ENCODE measurements around the gene MTMR8. TPM values are rescaled to one million over a fixed set of nuclear protein-coding genes. Genes with fewer than 3 reads are reported as not detected.

The MTMR8 gene
- total RNA-seq, 1 experiment from 2014 or later, result 1.1 TPM

GRCh38 chrX:64230123-64230970 lies 164.9 kb downstream of the MTMR8 start, which contains the start of gene ASB12:
TSS of gene ASB12 (minus strand) at chrX:64230607. CDS start at chrX:64225650, 4,957 bp downstream.
- Histone ChIP-seq H3K79me2 (ENCODE audit: insufficient read depth, low read length) (no peaks in the 10 kb centered on the region), H3K36me3 (ENCODE audit: control insufficient read depth in 1 of 2, insufficient read depth in 2 of 2, low read length in 2 of 2) (no peaks in the 10 kb centered on the region), H3K9ac (ENCODE audit: low read length) (no peak within 1 kb of the TSS), H3K9me2 (ENCODE audit: insufficient read depth) (no peaks in the 10 kb centered on the region), H3K4me2 (ENCODE audit: low read length) (no peak within 1 kb of the TSS), H3K27ac (ENCODE audit: low read depth, low read length) (no peak within 1 kb of the TSS), H3K27me3 (ENCODE audit: insufficient read depth, low read length) (no peaks in the 10 kb centered on the region), H3K9me3 (ENCODE audit: control insufficient read depth in 1 of 2, insufficient read depth in 1 of 2, low read depth in 1 of 2, low read length in 2 of 2) (no peaks in the 10 kb centered on the region), H3K4me3 (replicated peaks in 1 of 2; ENCODE audit: low read depth in 1 of 2, low read length in 2 of 2) (no peak within 1 kb of the TSS), H4K20me1 (ENCODE audit: insufficient read depth) (no peaks in the 10 kb centered on the region), H2AFZ (ENCODE audit: low read depth, low read length, poor library complexity, severe bottlenecking) (no peak within 1 kb of the TSS), H3K4me1 (ENCODE audit: control insufficient read depth in 1 of 2, insufficient read depth in 2 of 2, low read length in 2 of 2) (no peaks in the 10 kb centered on the region)
- ATAC-seq, result peak; percentile 57; the same call in 1 of the 2 replicates
- RAD21 ChIA-PET (ENCODE audit: low non-redundant PET in 1 of 2, low total read pairs in 2 of 2, uncharacterized antibody in 2 of 2, unreplicated experiment in 2 of 2), result no interaction called here
- BruUV-seq (replicated peaks), result no TSS peak
- TF ChIP-seq SIN3A (IDR thresholded peaks at IDR 0.05; ENCODE audit: low read depth) (no peak), MAX (IDR thresholded peaks at IDR 0.05) (no peak), ZFX (IDR thresholded peaks at IDR 0.05) (no peak), SP1 (IDR thresholded peaks at IDR 0.05; ENCODE audit: low read depth) (no peak), ATF3 (IDR thresholded peaks at IDR 0.05) (no peak), RAD21 (IDR thresholded peaks at IDR 0.05; ENCODE audit: low read depth) (no peak), FOSL1 (IDR thresholded peaks at IDR 0.05; ENCODE audit: low read depth) (no peak), EZH2phosphoT487 (IDR thresholded peaks at IDR 0.05; ENCODE audit: borderline replicate concordance) (no peak), YY1 (IDR thresholded peaks at IDR 0.05; ENCODE audit: extremely low read depth, insufficient replicate concordance, low read depth, low read length) (no peak), SRF (IDR thresholded peaks at IDR 0.05; ENCODE audit: low read depth) (no peak), ELF1 (IDR thresholded peaks at IDR 0.05; ENCODE audit: borderline replicate concordance, low read depth) (no peak), CBX3 (IDR thresholded peaks at IDR 0.05; ENCODE audit: low read depth) (no peak), TCF7L2 (IDR thresholded peaks at IDR 0.05; ENCODE audit: borderline replicate concordance, extremely low read depth, insufficient read depth, insufficient read length) (no peak), ZNF274 (IDR thresholded peaks at IDR 0.05; ENCODE audit: low read depth, low read length) (no peak)
- POLR2A ChIA-PET, result no interaction called here
- CTCF ChIA-PET, result no interaction called here
- intact Hi-C loops (cut with micrococcal nuclease), result no loop called here
- no peak for DNase-seq (ENCODE audit: low read depth, low spot score)
